Endothelial cell of umbilical vein (primary cell): ENCODE measurements around the gene ROBO2. TPM values are rescaled to one million over a fixed set of nuclear protein-coding genes. Genes with fewer than 3 reads are reported as not detected.

ENCODE experiments used
- BruUV-seq: library from RNA; stranded (reverse); fragments of 400-500 nt; replicated peaks from 2 replicates; lab custom pipeline; 2021; lab: Mats Ljungman, UMichigan
- CTCF ChIA-PET: fragments of 300-600, 350-600 bp; sonication (Branson Sonifier 250); formaldehyde crosslinking; loops from one replicate; lab custom pipeline; 2021; ENCODE audit warnings: antibody characterized with exemption, inconsistent platforms; lab: Charles Lee
- POLR2A ChIA-PET: fragments of 300-600, 350-600 bp; sonication (Branson Sonifier 250); formaldehyde crosslinking; loops from one replicate; lab custom pipeline; 2021; ENCODE audit warnings: antibody characterized with exemption, inconsistent platforms; lab: Charles Lee
- DNase-seq: peaks from one replicate; pipeline ENCODE4 v3.0.0-alpha.2; 2011; ENCODE audit warnings: low read depth, low spot score
- FAIRE-seq: peaks from 2 replicates; lab custom pipeline; 2011; peaks lifted over from hg19 to GRCh38; lab: Jason Lieb, UNC
- H2AFZ ChIP-seq: 2 replicates; pipeline ENCODE4 v1.6.0; 2012; ENCODE audit warnings: low read depth, low read length, control low read depth, inconsistent platforms
- H3K27ac ChIP-seq: 2 replicates; pipeline ENCODE4 v1.5.1; 2011; ENCODE audit warnings: low read depth, mild to moderate bottlenecking, control low read depth, low read length, moderate library complexity; ENCODE audit not compliant: insufficient read depth
- H3K27me3 ChIP-seq, 2 experiments: 2 replicates each; pipeline versions ENCODE4 v1.6.0 to v1.6.1; 2011; ENCODE audit warnings: low read length in 2 of 2, mixed read lengths in 1 of 2; ENCODE audit not compliant: control insufficient read depth in 2 of 2, insufficient read depth in 2 of 2
- H3K36me3 ChIP-seq, 2 experiments: 2 replicates in 1 of 2; 3 replicates in 1 of 2; pipeline ENCODE4 v1.5.1; 2011; ENCODE audit warnings: low read length in 2 of 2, mild to moderate bottlenecking in 1 of 2, moderate library complexity in 1 of 2; ENCODE audit not compliant: control insufficient read depth in 2 of 2, insufficient read depth in 2 of 2; ENCODE audit errors: extremely low read depth in 1 of 2
- H3K4me1 ChIP-seq: 3 replicates; pipeline ENCODE4 v1.5.1; 2011; ENCODE audit warnings: mild to moderate bottlenecking, low read length; ENCODE audit not compliant: control insufficient read depth, insufficient read depth; ENCODE audit errors: extremely low read depth
- H3K4me2 ChIP-seq: 2 replicates; pipeline ENCODE4 v1.6.1; 2011; ENCODE audit warnings: low read length, control low read depth, mixed read lengths; ENCODE audit not compliant: insufficient read depth
- H3K4me3 ChIP-seq, 3 experiments: fragments of 200-600 bp in 1 of 3; sonication (generic), shearing (Covaris generic) in 1 of 3; replicated peaks in 1 of 3; 2 replicates each; pipeline ENCODE4 v1.5.1; 2011 to 2016; ENCODE audit warnings: control low read depth in 3 of 3, low read length in 3 of 3, mild to moderate bottlenecking in 2 of 3, inconsistent platforms in 1 of 3, low read depth in 1 of 3, moderate library complexity in 1 of 3; ENCODE audit not compliant: insufficient read depth in 1 of 3
- H3K79me2 ChIP-seq: 2 replicates; pipeline ENCODE4 v1.6.0; 2012; ENCODE audit warnings: low read length, inconsistent platforms; ENCODE audit not compliant: control insufficient read depth, insufficient read depth
- H3K9ac ChIP-seq: replicated peaks from 2 replicates; pipeline ENCODE3; 2011; ENCODE audit warnings: low read length, control low read depth; ENCODE audit not compliant: insufficient read depth; ENCODE audit errors: extremely low read depth
- H3K9me1 ChIP-seq: replicated peaks from 3 replicates; pipeline ENCODE4 v1.6.0; 2011; ENCODE audit warnings: mild to moderate bottlenecking, low read length; ENCODE audit not compliant: control insufficient read depth, insufficient read depth; ENCODE audit errors: extremely low read depth
- H3K9me3 ChIP-seq: replicated peaks from 2 replicates; pipeline ENCODE4 v1.5.1; 2012; ENCODE audit warnings: low read length, inconsistent platforms; ENCODE audit not compliant: control insufficient read depth, insufficient read depth
- H4K20me1 ChIP-seq: replicated peaks from 2 replicates; pipeline ENCODE3; 2011; ENCODE audit warnings: mild to moderate bottlenecking, low read length; ENCODE audit not compliant: control insufficient read depth, insufficient read depth; ENCODE audit errors: extremely low read depth
- CTCF ChIP-seq, 2 donors: IDR thresholded peaks; 1 replicate in 1 of 2; 2 replicates in 1 of 2; pipeline ENCODE4 v1.5.1; 2011; ENCODE audit warnings: low read length in 2 of 2, mild to moderate bottlenecking in 2 of 2, moderate library complexity in 2 of 2, control low read depth in 1 of 2, inconsistent platforms in 1 of 2, low read depth in 1 of 2; ENCODE audit not compliant: insufficient read depth in 1 of 2; ENCODE audit errors: extremely low read depth in 1 of 2
- EZH2 ChIP-seq: IDR thresholded peaks from 2 replicates; pipeline ENCODE4 v1.6.1; 2012; ENCODE audit warnings: borderline replicate concordance, low read depth, mild to moderate bottlenecking, moderate library complexity, low read length, inconsistent platforms; ENCODE audit not compliant: severe bottlenecking
- FOS ChIP-seq: IDR thresholded peaks from 2 replicates; pipeline ENCODE4 v1.6.1; 2011; ENCODE audit warnings: mild to moderate bottlenecking, low read length, moderate library complexity, borderline replicate concordance; ENCODE audit not compliant: insufficient read depth
- GATA2 ChIP-seq: IDR thresholded peaks from 2 replicates; pipeline ENCODE4 v1.7.0; 2011; ENCODE audit warnings: low read depth, mild to moderate bottlenecking, moderate library complexity, mixed read lengths, low read length; ENCODE audit not compliant: insufficient read length, insufficient read depth
- JUN ChIP-seq: IDR thresholded peaks from 2 replicates; pipeline ENCODE4 v1.6.1; 2011; ENCODE audit warnings: borderline replicate concordance, low read depth; ENCODE audit not compliant: insufficient read length, insufficient read depth
- MAX ChIP-seq: IDR thresholded peaks from 2 replicates; pipeline ENCODE4 v1.6.1; 2011; ENCODE audit not compliant: insufficient read depth, insufficient read length
- MYC ChIP-seq: IDR thresholded peaks from one replicate; pipeline ENCODE4 v1.6.1; 2011; ENCODE audit warnings: mild to moderate bottlenecking, low read depth, low read length
- POLR2A ChIP-seq: IDR thresholded peaks from 2 replicates; pipeline ENCODE4 v1.6.1; 2012; ENCODE audit warnings: low read depth, mild to moderate bottlenecking, control low read depth, low read length
- POLR2AphosphoS5 ChIP-seq: IDR thresholded peaks from 2 replicates; pipeline ENCODE4 v1.6.1; 2012; ENCODE audit warnings: low read depth, mild to moderate bottlenecking, control low read depth, low read length, moderate library complexity; ENCODE audit not compliant: insufficient read depth
- dilution Hi-C: fragments of 300-500 bp; cut with MboI; formaldehyde crosslinking; loops from one replicate; pipeline ENCODE4 v1.15.0; 2019; ENCODE audit warnings: low sequenced_read_pairs; ENCODE audit not compliant: extremely low pct_ligation_motif_present
- intact Hi-C: fragments of 100-400 bp; cut with micrococcal nuclease; formaldehyde crosslinking; loops from one replicate; pipeline ENCODE4 v1.10.0; 2022
- polyA plus RNA-seq, 4 experiments: library from polyadenylated mRNA; depleted of rRNA in 3 of 4; stranded (reverse) in 3 of 4; unstranded in 1 of 4; fragments of >200 nt; gene quantifications; 2 replicates each; pipeline versions ENCODE4 v1.2.1 to v1.2.3, GENCODE V29; 2011 to 2012; ENCODE audit warnings: missing spikeins in 1 of 4
- total RNA-seq: library from RNA; stranded (reverse); gene quantifications from 2 replicates; pipeline ENCODE4 v1.2.3, GENCODE V29; 2021

Gene ROBO2
- total and polyA plus RNA-seq, 2 donors (not counting 3 experiments of a cell fraction or from before 2014, with no cell fraction given): not detected

GRCh38 chr3:77526573-77527113 lies 486.7 kb downstream of the ROBO2 start:
- ChIA-PET POLR2A (no interaction called here), CTCF (no interaction called here)
- no peaks in the 10 kb centered on the region for H3K79me2 ChIP-seq
- DNase-seq (no peak), FAIRE-seq (no peak)
- no peaks in the 10 kb centered on the region for H3K4me1 ChIP-seq
- no peaks in the 10 kb centered on the region for H3K9me1 ChIP-seq
- H3K9ac ChIP-seq: no peak overlapping the region
- no TSS peak for BruUV-seq
- H2AFZ ChIP-seq: no peak overlapping the region
- no peak overlapping the region for H3K4me3 ChIP-seq
- no peaks in the 10 kb centered on the region for H3K36me3 ChIP-seq
- no peaks in the 10 kb centered on the region for H3K27me3 ChIP-seq
- no peak overlapping the region for H3K27ac ChIP-seq
- no peaks in the 10 kb centered on the region for H3K9me3 ChIP-seq
- no peak for TF ChIP-seq GATA2
- no peak for TF ChIP-seq CTCF (IDR thresholded peaks at IDR 0.05; ENCODE audit: extremely low read depth in 1 of 2, insufficient read depth in 1 of 2, low read depth in 1 of 2, low read length in 2 of 2)
- no peak for TF ChIP-seq MYC
- no peak for TF ChIP-seq EZH2
- TF ChIP-seq POLR2AphosphoS5: no peak
- TF ChIP-seq POLR2A: no peak
- TF ChIP-seq MAX: no peak
- TF ChIP-seq JUN: no peak
- TF ChIP-seq FOS: no peak
- no peaks in the 10 kb centered on the region for H4K20me1 ChIP-seq
- no peak overlapping the region for H3K4me2 ChIP-seq
- dilution Hi-C loops (no loop called here), intact Hi-C loops (no loop called here)
